ENCODE measurements around the gene SPATS2. TPM values are rescaled to one million over a fixed set of nuclear protein-coding genes. Genes with fewer than 3 reads are reported as not detected.

SPATS2 gene
- total and polyA plus RNA-seq, 3 donors from 2014 or later, result 47.1 to 67.5 (median 65.0) TPM

DNA sequence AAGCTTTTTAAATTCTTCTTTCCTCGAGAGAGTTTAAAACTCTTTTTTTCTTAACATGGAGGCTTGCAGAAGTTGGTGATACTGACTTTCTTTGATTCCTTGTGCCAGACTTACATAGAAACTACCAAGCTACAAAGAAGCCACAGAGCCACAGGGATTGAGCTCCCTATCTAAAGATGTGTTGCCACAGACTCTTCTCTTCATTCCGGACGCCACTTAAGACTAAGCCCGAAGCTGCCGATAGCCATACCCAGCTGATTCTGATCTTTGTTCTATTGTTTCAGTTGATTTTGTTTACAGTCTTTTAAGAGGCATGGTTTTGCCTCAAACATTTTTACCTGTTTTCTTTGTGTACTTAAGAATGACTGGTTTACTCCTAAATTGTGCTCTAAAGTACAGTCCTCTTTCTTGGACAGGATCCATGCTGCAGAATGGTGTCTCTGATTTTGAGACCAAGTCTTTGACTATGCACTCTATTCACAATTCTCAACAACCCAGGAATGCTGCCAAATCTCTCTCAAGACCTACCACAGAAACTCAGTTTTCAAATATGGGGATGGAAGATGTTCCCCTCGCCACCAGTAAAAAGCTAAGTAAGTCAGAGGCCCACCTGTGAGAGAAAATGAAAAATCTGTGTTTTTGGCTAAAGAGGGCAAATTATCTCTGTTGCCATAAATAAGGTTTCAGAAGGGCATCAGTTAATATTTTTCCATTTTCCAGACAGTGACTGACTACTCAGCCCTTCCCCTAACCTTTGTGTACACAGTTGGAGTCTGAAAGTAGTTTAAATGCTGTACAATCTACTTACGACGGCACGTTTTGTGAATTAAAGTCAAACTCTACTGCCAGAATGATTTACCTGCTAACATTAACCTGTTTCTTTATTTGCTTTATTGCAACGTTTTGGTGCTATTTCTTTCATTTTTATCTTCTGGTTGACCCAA is 129.4 kb downstream of the SPATS2 start:
- Histone ChIP-seq H3K27ac (no peak overlapping the region), H3K4me1 (no peaks in the 10 kb centered on the region), H3K36me3 (ENCODE audit: low read depth, missing control alignments) (no peaks in the 10 kb centered on the region), H3K4me3 (no peak overlapping the region), H3K27me3 (no peaks in the 10 kb centered on the region), H3K9me3 (no peaks in the 10 kb centered on the region)
- TF ChIP-seq, protein P1, sequence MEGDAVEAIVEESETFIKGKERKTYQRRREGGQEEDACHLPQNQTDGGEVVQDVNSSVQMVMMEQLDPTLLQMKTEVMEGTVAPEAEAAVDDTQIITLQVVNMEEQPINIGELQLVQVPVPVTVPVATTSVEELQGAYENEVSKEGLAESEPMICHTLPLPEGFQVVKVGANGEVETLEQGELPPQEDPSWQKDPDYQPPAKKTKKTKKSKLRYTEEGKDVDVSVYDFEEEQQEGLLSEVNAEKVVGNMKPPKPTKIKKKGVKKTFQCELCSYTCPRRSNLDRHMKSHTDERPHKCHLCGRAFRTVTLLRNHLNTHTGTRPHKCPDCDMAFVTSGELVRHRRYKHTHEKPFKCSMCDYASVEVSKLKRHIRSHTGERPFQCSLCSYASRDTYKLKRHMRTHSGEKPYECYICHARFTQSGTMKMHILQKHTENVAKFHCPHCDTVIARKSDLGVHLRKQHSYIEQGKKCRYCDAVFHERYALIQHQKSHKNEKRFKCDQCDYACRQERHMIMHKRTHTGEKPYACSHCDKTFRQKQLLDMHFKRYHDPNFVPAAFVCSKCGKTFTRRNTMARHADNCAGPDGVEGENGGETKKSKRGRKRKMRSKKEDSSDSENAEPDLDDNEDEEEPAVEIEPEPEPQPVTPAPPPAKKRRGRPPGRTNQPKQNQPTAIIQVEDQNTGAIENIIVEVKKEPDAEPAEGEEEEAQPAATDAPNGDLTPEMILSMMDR (IDR thresholded peaks at IDR 0.05), result no peak
- no peak for DNase-seq
- intact Hi-C loops (cut with DNase I; ENCODE audit: low total_unique reads), result no loop called here
- WGBS, 2 donors, result 89 to 91% methylated on average over 10 of the region's 10 CpGs

DNA sequence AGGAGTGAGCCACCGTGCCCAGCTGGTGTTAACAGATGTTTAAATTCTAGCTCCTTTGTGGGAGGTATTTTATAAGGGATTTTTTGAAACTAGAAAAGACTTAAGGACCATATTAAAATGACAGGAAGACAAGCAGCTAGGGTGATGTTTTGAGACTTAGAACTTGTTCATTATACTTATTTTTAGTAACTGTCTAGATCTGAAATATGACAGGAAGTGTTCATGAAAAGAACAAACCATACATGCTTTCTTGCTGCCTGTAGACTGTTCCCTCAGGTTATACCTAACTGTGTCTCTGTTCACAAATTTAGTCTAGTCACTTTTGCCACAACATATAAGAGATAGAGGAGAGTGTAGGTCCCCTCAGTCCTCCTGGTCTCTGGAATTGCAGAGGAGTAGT is 134.6 kb downstream of the SPATS2 start:
- 50 to 81% methylated on average over 1 of the region's 1 CpG for WGBS, 2 donors

DNA sequence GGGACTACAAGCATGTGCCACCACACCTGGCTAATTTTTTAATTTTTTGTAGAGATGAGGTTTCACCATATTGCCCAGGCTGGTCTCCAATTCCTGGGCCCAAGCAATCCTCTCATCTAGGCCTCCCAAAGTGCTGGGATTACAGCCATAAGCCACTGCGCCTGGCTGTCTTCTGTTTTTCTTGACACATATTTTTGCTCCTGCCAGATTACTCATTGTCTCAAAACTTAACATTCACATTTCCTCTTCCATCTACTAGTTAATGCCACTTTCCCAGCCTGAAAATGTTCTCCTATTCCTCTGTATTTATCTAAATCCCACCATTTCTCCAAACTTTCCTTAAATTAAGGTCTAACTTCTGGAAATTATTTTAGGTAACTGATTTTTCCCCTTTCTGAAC is 135.3 kb downstream of the SPATS2 start:
- no peaks in the 10 kb centered on the region for H3K9me3 ChIP-seq
- no peaks in the 10 kb centered on the region for H3K36me3 ChIP-seq (ENCODE audit: low read depth, missing control alignments)
- intact Hi-C loops (cut with DNase I; ENCODE audit: low total_unique reads), result no loop called here
- H3K4me1 ChIP-seq, result no peaks in the 10 kb centered on the region
- no peaks in the 10 kb centered on the region for H3K27me3 ChIP-seq
- TF ChIP-seq, protein P1 (IDR thresholded peaks at IDR 0.05), result no peak
- no peak for TF ChIP-seq POLR2A (IDR thresholded peaks at IDR 0.05)
- 93 to 96% methylated on average over 1 of the region's 1 CpG for WGBS, 2 donors
- no peak for DNase-seq
- H3K27ac ChIP-seq, result no peak overlapping the region
- no peak overlapping the region for H3K4me3 ChIP-seq

More for the DNA sequence above, 134.6 kb downstream of the SPATS2 start:
- no peak for DNase-seq
- Histone ChIP-seq H3K36me3 (ENCODE audit: low read depth, missing control alignments) (no peaks in the 10 kb centered on the region), H3K9me3 (no peaks in the 10 kb centered on the region), H3K27ac (no peak overlapping the region), H3K4me1 (no peaks in the 10 kb centered on the region), H3K4me3 (no peak overlapping the region), H3K27me3 (no peaks in the 10 kb centered on the region)
- TF ChIP-seq, protein P1 (IDR thresholded peaks at IDR 0.05), result no peak
- no peak for TF ChIP-seq POLR2A (IDR thresholded peaks at IDR 0.05)
- intact Hi-C loops (cut with DNase I; ENCODE audit: low total_unique reads), result no loop called here

GRCh38 chr12:49503674-49504180 is 136.5 kb downstream of the SPATS2 start:
- Histone ChIP-seq H3K4me1 (no peaks in the 10 kb centered on the region), H3K9me3 (no peaks in the 10 kb centered on the region), H3K4me3 (no peak overlapping the region), H3K27me3 (no peaks in the 10 kb centered on the region), H3K36me3 (ENCODE audit: low read depth, missing control alignments) (no peaks in the 10 kb centered on the region), H3K27ac (no peak overlapping the region)
- intact Hi-C loops (cut with DNase I; ENCODE audit: low total_unique reads), result no loop called here
- DNase-seq, result no peak
- TF ChIP-seq POLR2A (IDR thresholded peaks at IDR 0.05), result no peak
- TF ChIP-seq, protein P1 (IDR thresholded peaks at IDR 0.05), result no peak
- 54 to 64% methylated on average over 5 of the region's 5 CpGs for WGBS, 2 donors

Measured in testis (tissue), 3 donors.